T-cell (primary cell): ENCODE data around the gene ELAPOR1. TPM values are rescaled to one million over a fixed set of nuclear protein-coding genes. Genes with fewer than 3 reads are reported as not detected.

ENCODE experiments used
- ATAC-seq, 4 experiments: fragments of 200-7000 bp in 3 of 4; fragments of 150-1000 bp in 1 of 4; cut with Tn5 transposase; replicated peaks in 1 of 4; 1 replicate in 3 of 4; 2 replicates in 1 of 4; pipeline ENCODE4 v1.10.0; 2021; ENCODE audit warnings: moderate library complexity in 3 of 4, mild to moderate bottlenecking in 2 of 4, moderate number of reproducible peaks in 1 of 4
- CTCF ChIA-PET, 2 donors: fragments of 300-600 bp; sonication (Branson Sonifier 250); formaldehyde crosslinking; loops; one replicate each; lab custom pipeline; 2022; ENCODE audit warnings: antibody characterized with exemption in 2 of 2; lab: Charles Lee
- POLR2A ChIA-PET, 2 donors: fragments of 300-600 bp; sonication (Branson Sonifier 250); formaldehyde crosslinking; loops; one replicate each; lab custom pipeline; 2022; ENCODE audit warnings: antibody characterized with exemption in 2 of 2; lab: Charles Lee
- DNase-seq, 35 experiments: peaks; one replicate each; pipeline versions ENCODE4 v3.0.0 to v3.0.0-alpha.2; 2013 to 2023
- H3K27ac ChIP-seq: one replicate; pipeline ENCODE4 v1.5.1; 2013; ENCODE audit warnings: low read length
- H3K27me3 ChIP-seq, 2 experiments: replicated peaks in 1 of 2; 1 replicate in 1 of 2; 2 replicates in 1 of 2; pipeline versions ENCODE4 v1.6.1 to v1.7.0; 2013; ENCODE audit warnings: low read length in 1 of 2, mixed read lengths in 1 of 2; ENCODE audit not compliant: control insufficient read depth in 2 of 2, insufficient read depth in 2 of 2; ENCODE audit errors: extremely low read depth in 1 of 2
- H3K36me3 ChIP-seq, 2 donors: 1 replicate in 1 of 2; 2 replicates in 1 of 2; pipeline versions ENCODE4 v1.6.1 to v1.7.0; 2013; ENCODE audit warnings: low read length in 1 of 2; ENCODE audit not compliant: control insufficient read depth in 2 of 2, insufficient read depth in 1 of 2; ENCODE audit errors: extremely low read depth in 1 of 2
- H3K4me1 ChIP-seq, 2 experiments: 1 replicate in 1 of 2; 2 replicates in 1 of 2; pipeline versions ENCODE4 v1.6.1 to v1.7.0; 2013; ENCODE audit warnings: low read length in 2 of 2, mixed read lengths in 1 of 2; ENCODE audit not compliant: insufficient read depth in 2 of 2, control insufficient read depth in 1 of 2; ENCODE audit errors: extremely low read depth in 1 of 2
- H3K4me3 ChIP-seq, 2 donors: 1 replicate in 1 of 2; 2 replicates in 1 of 2; pipeline versions ENCODE4 v1.5.1 to v1.7.0; 2013; ENCODE audit warnings: mild to moderate bottlenecking in 2 of 2, low read length in 1 of 2, moderate library complexity in 1 of 2; ENCODE audit not compliant: control insufficient read depth in 1 of 2; ENCODE audit errors: extremely low read depth in 1 of 2
- H3K9me3 ChIP-seq: 2 replicates; pipeline ENCODE4 v1.7.0; 2013
- H3K27ac Mint-ChIP-seq, 2 donors: one replicate each; pipeline ENCODE4 v1.8.0; 2020 to 2021; ENCODE audit warnings: mild to moderate bottlenecking in 2 of 2, mixed read lengths in 2 of 2
- H3K27me3 Mint-ChIP-seq, 2 donors: one replicate each; pipeline ENCODE4 v1.8.0; 2021 to 2022; ENCODE audit warnings: mixed read lengths in 2 of 2
- H3K36me3 Mint-ChIP-seq: one replicate; pipeline ENCODE4 v1.8.0; 2021; ENCODE audit warnings: mixed read lengths
- H3K4me1 Mint-ChIP-seq, 3 donors: one replicate each; pipeline ENCODE4 v1.8.0; 2020 to 2022; ENCODE audit warnings: mixed read lengths in 3 of 3, mild to moderate bottlenecking in 1 of 3
- H3K4me3 Mint-ChIP-seq, 3 donors: one replicate each; pipeline ENCODE4 v1.8.0; 2020 to 2022; ENCODE audit warnings: mild to moderate bottlenecking in 3 of 3, mixed read lengths in 3 of 3, moderate library complexity in 3 of 3
- H3K9me3 Mint-ChIP-seq, 3 donors: one replicate each; pipeline ENCODE4 v1.8.0; 2020 to 2022; ENCODE audit warnings: mixed read lengths in 3 of 3
- WGBS: methylation state at CpG from one replicate; pipeline ENCODE4 v1.1.5; 2013; ENCODE audit warnings: missing lambda C conversion rate; ENCODE audit not compliant: insufficient coverage; 5-methylcytosine and 5-hydroxymethylcytosine counted together
- total RNA-seq, 35 experiments: library from RNA in 6 of 35; stranded (reverse) in 6 of 35; fragments of 120-200 nt in 1 of 35; gene quantifications; one replicate each; pipeline versions ENCODE4 v1.2.1 to v1.2.4 and lab custom pipeline; 2013 to 2026

The ELAPOR1 gene
- total RNA-seq, 5 donors from 2014 or later (not counting 1 experiment from before 2014, with no cell fraction given) = 8.1 to 21.4 (median 16.1) TPM

- ChIA-PET POLR2A (no interaction called here), CTCF (interaction anchor here in 1 of 2 donors (0.6 kb wide), 1 partner anchor 48 kb away, joined by 3 read pairs; no protein-coding TSS in a partner anchor)
- peaks cover 11 to 22% of the 10 kb centered on the region in 2 experiments for H3K4me1 ChIP-seq
- peaks cover 28 to 41% (median 39%) of the 10 kb centered on the region in 3 donors for H3K4me1 Mint-ChIP-seq
- H3K27me3 ChIP-seq = no peaks in the 10 kb centered on the region
- H3K36me3 Mint-ChIP-seq = peaks cover 13% of the 10 kb centered on the region
- no peaks in the 10 kb centered on the region for H3K9me3 Mint-ChIP-seq
- ATAC-seq (no peak), DNase-seq (no peak)
- 80% methylated on average over 1 of the region's 1 CpG for WGBS
- no peak overlapping the region for H3K27ac ChIP-seq
- H3K4me3 Mint-ChIP-seq = no peak overlapping the region
- peaks cover 3 to 32% of the 10 kb centered on the region in 2 donors for H3K36me3 ChIP-seq
- H3K4me3 ChIP-seq = no peak overlapping the region
- no peak overlapping the region for H3K27ac Mint-ChIP-seq
- no peaks in the 10 kb centered on the region for H3K27me3 Mint-ChIP-seq
- no peaks in the 10 kb centered on the region for H3K9me3 ChIP-seq
Observed at GRCh38 chr1:109094871-109095270, 19.0 kb upstream of the ELAPOR1 start.

GRCh38 chr1:109095631-109096030, 18.3 kb upstream of the ELAPOR1 start:
- Histone ChIP-seq H3K9me3 (no peaks in the 10 kb centered on the region), H3K36me3 (peaks cover 3 to 32% of the 10 kb centered on the region in 2 donors), H3K27me3 (no peaks in the 10 kb centered on the region), H3K27ac (no peak overlapping the region), H3K4me1 (peaks cover 11 to 21% of the 10 kb centered on the region in 2 experiments), H3K4me3 (no peak overlapping the region)
- no peaks in the 10 kb centered on the region for H3K9me3 Mint-ChIP-seq
- H3K4me3 Mint-ChIP-seq = no peak overlapping the region
- H3K27me3 Mint-ChIP-seq = no peaks in the 10 kb centered on the region
- DNase-seq = no peak
- no CpG with 5 or more reads among the region's 1 CpG for WGBS
- ATAC-seq = no peak
- H3K36me3 Mint-ChIP-seq = peaks cover 13% of the 10 kb centered on the region
- no peak overlapping the region for H3K27ac Mint-ChIP-seq
- ChIA-PET POLR2A (no interaction called here), CTCF (interaction anchor here in 1 of 2 donors (1.1 kb wide), 1 partner anchor 17 kb away, joined by 4 read pairs; a partner anchor contains a TSS)
- H3K4me1 Mint-ChIP-seq = peaks cover 26 to 36% (median 36%) of the 10 kb centered on the region in 3 donors

GRCh38 chr1:109096120-109096519, 17.8 kb upstream of the ELAPOR1 start:
- Mint-ChIP-seq H3K9me3 (no peaks in the 10 kb centered on the region), H3K27ac (no peak overlapping the region), H3K36me3 (peaks cover 13% of the 10 kb centered on the region), H3K4me1 (peaks cover 27 to 38% (median 34%) of the 10 kb centered on the region in 3 donors), H3K27me3 (no peaks in the 10 kb centered on the region), H3K4me3 (no peak overlapping the region)
- H3K36me3 ChIP-seq = peaks cover 3 to 32% of the 10 kb centered on the region in 2 donors
- POLR2A ChIA-PET = no interaction called here
- no peak overlapping the region for H3K27ac ChIP-seq
- no peaks in the 10 kb centered on the region for H3K9me3 ChIP-seq
- H3K27me3 ChIP-seq = no peaks in the 10 kb centered on the region
- H3K4me1 ChIP-seq = peaks cover 11 to 24% of the 10 kb centered on the region in 2 experiments
- CTCF ChIA-PET = interaction anchor here in 1 of 2 donors (1.1 kb wide), 1 partner anchor 16 kb away, joined by 4 read pairs; a partner anchor contains a TSS
- no peak overlapping the region for H3K4me3 ChIP-seq
- DNase-seq (no peak), ATAC-seq (no peak)
- WGBS = 67% methylated on average over 1 of the region's 1 CpG

GRCh38 chr1:109099938-109100773, 13.8 kb upstream of the ELAPOR1 start:
- Histone ChIP-seq H3K4me1 (peaks cover 2 to 21% of the 10 kb centered on the region in 2 experiments), H3K27ac (peak overlapping the region; percentile 84), H3K4me3 (peak overlapping the region; percentile 79 to 97), H3K36me3 (peaks cover 0 to 13% of the 10 kb centered on the region in 2 donors), H3K9me3 (no peaks in the 10 kb centered on the region), H3K27me3 (no peaks in the 10 kb centered on the region)
- under 1% methylated on average over 66 of the region's 77 CpGs for WGBS
- Mint-ChIP-seq H3K36me3 (no peaks in the 10 kb centered on the region), H3K9me3 (no peaks in the 10 kb centered on the region), H3K4me1 (peaks cover 9 to 16% (median 13%) of the 10 kb centered on the region in 3 donors), H3K27ac (peak overlapping the region; percentile 96 to 97), H3K27me3 (no peaks in the 10 kb centered on the region), H3K4me3 (peak overlapping the region; percentile 92 to 96 (median 94))
- ATAC-seq = peak; percentile 92 to 96 (median 94)
- POLR2A ChIA-PET = interaction anchor here (0.5 to 1.6 kb wide), 20 partner anchors 8 to 462 kb away, joined by 3 to 11 read pairs (median 5); partner anchors contain the start of genes TAF13 (in 2 of the 2), TMEM167B (in 2 of the 2), ELAPOR1 (in 1 of the 2) and PRPF38B (in 1 of the 2)
- CTCF ChIA-PET = interaction anchor here (0.6 to 2.6 kb wide), 22 partner anchors 8 to 474 kb away, joined by 3 to 73 read pairs (median 4); partner anchors contain the start of genes ELAPOR1 (in 2 of the 2), PRPF38B (in 1 of the 2), SARS1 (in 1 of the 2) and TAF13 (in 1 of the 2)
- peak; percentile 92 to 98 (median 96) for DNase-seq

GRCh38 chr1:109104364-109105151, 9.4 kb upstream of the ELAPOR1 start:
- H3K27ac ChIP-seq = no peak overlapping the region
- peaks cover 9 to 13% (median 13%) of the 10 kb centered on the region in 3 donors for H3K4me1 Mint-ChIP-seq
- H3K4me3 ChIP-seq = no peak overlapping the region
- H3K4me3 Mint-ChIP-seq = no peak overlapping the region
- H3K27me3 ChIP-seq = no peaks in the 10 kb centered on the region
- ChIA-PET POLR2A (interaction anchor here in 1 of 2 donors (0.7 kb wide), 1 partner anchor 8 kb away, joined by 3 read pairs; no protein-coding TSS in a partner anchor), CTCF (interaction anchor here (0.5 to 0.6 kb wide), 2 partner anchors 67 to 92 kb away, joined by 3 read pairs; no protein-coding TSS in a partner anchor)
- peak overlapping the region in 1 of 2 donors; percentile 39 for H3K27ac Mint-ChIP-seq
- peaks cover under 1 to 17% of the 10 kb centered on the region in 2 experiments for H3K4me1 ChIP-seq
- DNase-seq (no peak), ATAC-seq (no peak)
- no peaks in the 10 kb centered on the region for H3K36me3 Mint-ChIP-seq
- H3K36me3 ChIP-seq = peaks cover 0 to 2% of the 10 kb centered on the region in 2 donors
- H3K27me3 Mint-ChIP-seq = no peaks in the 10 kb centered on the region
- H3K9me3 Mint-ChIP-seq = no peaks in the 10 kb centered on the region
- no peaks in the 10 kb centered on the region for H3K9me3 ChIP-seq
- 96% methylated on average over 15 of the region's 20 CpGs for WGBS
